ENCODE results near the gene CHMP2B. TPM values are rescaled to one million over a fixed set of nuclear protein-coding genes. Genes with fewer than 3 reads are reported as not detected.

The CHMP2B gene
- total and polyA plus RNA-seq, 9 of the 15 experiments (the other 6 are each of a cell fraction or from before 2014, with no cell fraction given): 7.4 to 17.7 (median 10.6) TPM

DNA sequence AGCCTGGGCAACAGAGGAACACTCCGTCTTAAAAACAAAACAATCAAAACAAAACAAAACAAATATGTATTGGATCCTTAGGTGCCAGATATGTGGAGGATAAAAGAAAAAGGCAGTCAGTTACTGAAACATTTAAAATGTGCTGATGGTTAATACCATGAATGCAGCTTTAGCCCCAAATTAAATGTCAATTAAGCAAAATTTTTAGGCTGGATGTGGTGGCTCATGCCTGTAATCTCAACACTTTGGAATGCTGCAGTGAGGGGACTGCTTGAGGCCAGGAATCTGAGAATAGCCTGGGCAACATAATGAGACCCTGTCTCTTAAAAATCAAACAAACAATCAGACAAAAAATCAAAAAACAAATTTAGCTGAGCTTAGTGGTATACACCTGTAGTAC, 8.5 kb upstream of the CHMP2B start:
- ATAC-seq: no peak
- 10% methylated on average over 1 of the region's 1 CpG for WGBS (ENCODE audit: insufficient coverage, low coverage, missing lambda C conversion rate)
- POLR2A ChIA-PET: no interaction called here
- H3K4me1 ChIP-seq (replicated peaks in 1 of 2; ENCODE audit: control insufficient read depth in 2 of 2, insufficient read depth in 2 of 2, low read length in 2 of 2): no peaks in the 10 kb centered on the region
- H3K9ac ChIP-seq (ENCODE audit: insufficient read depth in 1 of 2, low read depth in 2 of 2, low read length in 2 of 2): no peak overlapping the region
- in situ Hi-C loops (cut with MboI) (no loop called here), intact Hi-C loops (cut with micrococcal nuclease) (no loop called here)
- no peaks in the 10 kb centered on the region for H3K9me1 ChIP-seq (ENCODE audit: control insufficient read depth, insufficient read depth, low read length)
- no peaks in the 10 kb centered on the region for H3K27me3 ChIP-seq (ENCODE audit: control insufficient read depth in 2 of 2, insufficient read depth in 2 of 2, low read length in 2 of 2)
- no peak overlapping the region for H3K4me2 ChIP-seq (ENCODE audit: insufficient read depth, low read length)
- H3K79me2 ChIP-seq (ENCODE audit: control insufficient read depth, insufficient read depth, low read length): no peaks in the 10 kb centered on the region
- no peak overlapping the region for H3K4me3 ChIP-seq
- no peak for TF ChIP-seq TEAD2 (tag; IDR thresholded peaks at IDR 0.05)
- peak; percentile 30; the same call in 1 of the 2 replicates for TF ChIP-seq C11orf30 (IDR thresholded peaks at IDR 0.05; ENCODE audit: low read depth)
- peak; percentile 38 for TF ChIP-seq ZNF316 (IDR thresholded peaks at IDR 0.05)
- no peak for TF ChIP-seq RAD21 (CRISPR knock-in tag; conservative IDR thresholded peaks at IDR 0.05 in 1 of 2, IDR thresholded peaks at IDR 0.05 in 1 of 2)
- TF ChIP-seq STAT5A (IDR thresholded peaks at IDR 0.05; ENCODE audit: borderline replicate concordance, low read length): no peak
- BruUV-seq (replicated peaks): no TSS peak
- CTCF ChIA-PET (ENCODE audit: low intra/inter-chr PET ratio): no interaction called here
- no peak overlapping the region for H3K27ac ChIP-seq (ENCODE audit: extremely low read depth, low read depth, low read length)
- H2AFZ ChIP-seq (ENCODE audit: low read depth, low read length): no peak overlapping the region
- no peaks in the 10 kb centered on the region for H4K20me1 ChIP-seq (replicated peaks; ENCODE audit: control insufficient read depth, insufficient read depth, low read length)
- no peak for DNase-seq (ENCODE audit: extremely low read depth in 1 of 4, low spot score in 3 of 4)
- no peaks in the 10 kb centered on the region for H3K36me3 ChIP-seq (ENCODE audit: control insufficient read depth, insufficient read depth, low read length)
- no peaks in the 10 kb centered on the region for H3K9me3 ChIP-seq (replicated peaks; ENCODE audit: control insufficient read depth, insufficient read depth, low read depth, low read length)
- no peak for FAIRE-seq

DNA sequence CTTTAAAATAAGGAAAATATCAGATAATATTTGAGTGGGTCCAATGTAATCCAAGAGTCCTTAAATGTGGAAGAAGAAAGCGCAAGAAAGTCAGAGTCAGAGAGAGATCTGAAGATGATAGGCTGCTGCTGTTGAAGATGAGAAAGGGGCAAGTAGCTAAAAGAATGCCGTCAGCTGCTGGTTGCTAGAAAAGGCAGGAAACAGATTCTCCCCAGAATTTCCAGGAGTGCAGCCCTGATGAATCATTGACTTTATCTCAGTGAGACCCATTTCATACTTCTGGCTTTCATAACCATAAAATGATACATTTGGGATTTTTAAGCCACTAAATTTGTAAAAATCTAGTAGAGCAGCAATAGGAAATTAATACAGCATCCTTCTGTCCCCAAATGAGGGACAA, 7.5 kb upstream of the CHMP2B start:
- TF ChIP-seq, protein P1, sequence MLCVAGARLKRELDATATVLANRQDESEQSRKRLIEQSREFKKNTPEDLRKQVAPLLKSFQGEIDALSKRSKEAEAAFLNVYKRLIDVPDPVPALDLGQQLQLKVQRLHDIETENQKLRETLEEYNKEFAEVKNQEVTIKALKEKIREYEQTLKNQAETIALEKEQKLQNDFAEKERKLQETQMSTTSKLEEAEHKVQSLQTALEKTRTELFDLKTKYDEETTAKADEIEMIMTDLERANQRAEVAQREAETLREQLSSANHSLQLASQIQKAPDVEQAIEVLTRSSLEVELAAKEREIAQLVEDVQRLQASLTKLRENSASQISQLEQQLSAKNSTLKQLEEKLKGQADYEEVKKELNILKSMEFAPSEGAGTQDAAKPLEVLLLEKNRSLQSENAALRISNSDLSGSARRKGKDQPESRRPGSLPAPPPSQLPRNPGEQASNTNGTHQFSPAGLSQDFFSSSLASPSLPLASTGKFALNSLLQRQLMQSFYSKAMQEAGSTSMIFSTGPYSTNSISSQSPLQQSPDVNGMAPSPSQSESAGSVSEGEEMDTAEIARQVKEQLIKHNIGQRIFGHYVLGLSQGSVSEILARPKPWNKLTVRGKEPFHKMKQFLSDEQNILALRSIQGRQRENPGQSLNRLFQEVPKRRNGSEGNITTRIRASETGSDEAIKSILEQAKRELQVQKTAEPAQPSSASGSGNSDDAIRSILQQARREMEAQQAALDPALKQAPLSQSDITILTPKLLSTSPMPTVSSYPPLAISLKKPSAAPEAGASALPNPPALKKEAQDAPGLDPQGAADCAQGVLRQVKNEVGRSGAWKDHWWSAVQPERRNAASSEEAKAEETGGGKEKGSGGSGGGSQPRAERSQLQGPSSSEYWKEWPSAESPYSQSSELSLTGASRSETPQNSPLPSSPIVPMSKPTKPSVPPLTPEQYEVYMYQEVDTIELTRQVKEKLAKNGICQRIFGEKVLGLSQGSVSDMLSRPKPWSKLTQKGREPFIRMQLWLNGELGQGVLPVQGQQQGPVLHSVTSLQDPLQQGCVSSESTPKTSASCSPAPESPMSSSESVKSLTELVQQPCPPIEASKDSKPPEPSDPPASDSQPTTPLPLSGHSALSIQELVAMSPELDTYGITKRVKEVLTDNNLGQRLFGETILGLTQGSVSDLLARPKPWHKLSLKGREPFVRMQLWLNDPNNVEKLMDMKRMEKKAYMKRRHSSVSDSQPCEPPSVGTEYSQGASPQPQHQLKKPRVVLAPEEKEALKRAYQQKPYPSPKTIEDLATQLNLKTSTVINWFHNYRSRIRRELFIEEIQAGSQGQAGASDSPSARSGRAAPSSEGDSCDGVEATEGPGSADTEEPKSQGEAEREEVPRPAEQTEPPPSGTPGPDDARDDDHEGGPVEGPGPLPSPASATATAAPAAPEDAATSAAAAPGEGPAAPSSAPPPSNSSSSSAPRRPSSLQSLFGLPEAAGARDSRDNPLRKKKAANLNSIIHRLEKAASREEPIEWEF (CRISPR knock-in tag; IDR thresholded peaks at IDR 0.05): no peak
- no peak for TF ChIP-seq ZNF408 (CRISPR knock-in tag; IDR thresholded peaks at IDR 0.05; ENCODE audit: low read depth)
- no peak for TF ChIP-seq ESRRA (IDR thresholded peaks at IDR 0.05; ENCODE audit: borderline replicate concordance, low read depth)
- TF ChIP-seq POU5F1 (IDR thresholded peaks at IDR 0.05; ENCODE audit: borderline replicate concordance, low read depth, low read length, partially characterized antibody): no peak
- no peak for TF ChIP-seq RBBP5 (IDR thresholded peaks at IDR 0.05; ENCODE audit: borderline replicate concordance, insufficient read depth, low read length, poor library complexity, severe bottlenecking)
- ChIA-PET CTCF (ENCODE audit: low intra/inter-chr PET ratio) (no interaction called here), POLR2A (no interaction called here)
- H3K27me3 ChIP-seq (ENCODE audit: control insufficient read depth in 2 of 2, insufficient read depth in 2 of 2, low read length in 2 of 2): no peaks in the 10 kb centered on the region
- H3K27ac ChIP-seq (ENCODE audit: extremely low read depth, low read depth, low read length): no peak overlapping the region
- no peak overlapping the region for H3K9ac ChIP-seq (ENCODE audit: insufficient read depth in 1 of 2, low read depth in 2 of 2, low read length in 2 of 2)
- no peaks in the 10 kb centered on the region for H3K4me1 ChIP-seq (replicated peaks in 1 of 2; ENCODE audit: control insufficient read depth in 2 of 2, insufficient read depth in 2 of 2, low read length in 2 of 2)
- no peaks in the 10 kb centered on the region for H3K36me3 ChIP-seq (ENCODE audit: control insufficient read depth, insufficient read depth, low read length)
- no peak overlapping the region for H2AFZ ChIP-seq (ENCODE audit: low read depth, low read length)
- ATAC-seq (no peak), DNase-seq (ENCODE audit: extremely low read depth in 1 of 4, low spot score in 3 of 4) (no peak), FAIRE-seq (no peak)
- no peak overlapping the region for H3K4me2 ChIP-seq (ENCODE audit: insufficient read depth, low read length)
- in situ Hi-C loops (cut with MboI): no loop called here
- H3K9me1 ChIP-seq (ENCODE audit: control insufficient read depth, insufficient read depth, low read length): no peaks in the 10 kb centered on the region
- intact Hi-C loops (cut with micrococcal nuclease): no loop called here
- H3K79me2 ChIP-seq (ENCODE audit: control insufficient read depth, insufficient read depth, low read length): no peaks in the 10 kb centered on the region
- 6% methylated on average over 2 of the region's 2 CpGs for WGBS (ENCODE audit: insufficient coverage, low coverage, missing lambda C conversion rate)
- BruUV-seq (replicated peaks): no TSS peak
- no peak overlapping the region for H3K4me3 ChIP-seq
- no peaks in the 10 kb centered on the region for H3K9me3 ChIP-seq (replicated peaks; ENCODE audit: control insufficient read depth, insufficient read depth, low read depth, low read length)
- H4K20me1 ChIP-seq (replicated peaks; ENCODE audit: control insufficient read depth, insufficient read depth, low read length): no peaks in the 10 kb centered on the region

Measured in K562 (cell line).